BE2C (cell line): ENCODE results near the gene TSC22D4. TPM values are rescaled to one million over a fixed set of nuclear protein-coding genes. Genes with fewer than 3 reads are reported as not detected.
"Not testable (repeated sequence)": the region's sequence is repeated elsewhere in the genome, so short reads cannot be mapped to it uniquely, and the experiment has no call there.

ENCODE experiments used
- DNase-seq: peaks from one replicate; pipeline ENCODE4 v3.0.0-alpha.2; 2020
- H3K27me3 ChIP-seq: fragments of 250-450 bp; sonication (Bioruptor Pico); 2 replicates; pipeline ENCODE4 v1.5.1; 2020; ENCODE audit warnings: mild to moderate bottlenecking
- H3K36me3 ChIP-seq: fragments of 250-450 bp; sonication (Bioruptor Pico); 2 replicates; pipeline ENCODE4 v1.5.1; 2020; ENCODE audit warnings: mild to moderate bottlenecking
- H3K4me1 ChIP-seq: fragments of 250-450 bp; sonication (Bioruptor Pico); 2 replicates; pipeline ENCODE4 v1.5.1; 2020
- H3K4me3 ChIP-seq: 2 replicates; pipeline ENCODE4 v1.5.1; 2011; ENCODE audit warnings: low read depth, low read length
- H3K9me3 ChIP-seq: fragments of 250-450 bp; sonication (Bioruptor Pico); 2 replicates; pipeline ENCODE4 v1.5.1; 2020
- polyA plus RNA-seq: library from polyadenylated mRNA; unstranded; fragments of >200 nt; gene quantifications from one replicate; pipeline ENCODE4 v1.2.1, GENCODE V29; 2012; ENCODE audit warnings: low read depth, missing spikeins; ENCODE audit not compliant: insufficient read length, insufficient read depth
- TF ChIP-seq, protein P1 (sequence below): IDR thresholded peaks from 2 replicates; pipeline ENCODE4 v1.5.1; 2012; ENCODE audit warnings: mild to moderate bottlenecking, low read depth, low read length

Gene TSC22D4
- 239 TPM for polyA plus RNA-seq

DNA sequence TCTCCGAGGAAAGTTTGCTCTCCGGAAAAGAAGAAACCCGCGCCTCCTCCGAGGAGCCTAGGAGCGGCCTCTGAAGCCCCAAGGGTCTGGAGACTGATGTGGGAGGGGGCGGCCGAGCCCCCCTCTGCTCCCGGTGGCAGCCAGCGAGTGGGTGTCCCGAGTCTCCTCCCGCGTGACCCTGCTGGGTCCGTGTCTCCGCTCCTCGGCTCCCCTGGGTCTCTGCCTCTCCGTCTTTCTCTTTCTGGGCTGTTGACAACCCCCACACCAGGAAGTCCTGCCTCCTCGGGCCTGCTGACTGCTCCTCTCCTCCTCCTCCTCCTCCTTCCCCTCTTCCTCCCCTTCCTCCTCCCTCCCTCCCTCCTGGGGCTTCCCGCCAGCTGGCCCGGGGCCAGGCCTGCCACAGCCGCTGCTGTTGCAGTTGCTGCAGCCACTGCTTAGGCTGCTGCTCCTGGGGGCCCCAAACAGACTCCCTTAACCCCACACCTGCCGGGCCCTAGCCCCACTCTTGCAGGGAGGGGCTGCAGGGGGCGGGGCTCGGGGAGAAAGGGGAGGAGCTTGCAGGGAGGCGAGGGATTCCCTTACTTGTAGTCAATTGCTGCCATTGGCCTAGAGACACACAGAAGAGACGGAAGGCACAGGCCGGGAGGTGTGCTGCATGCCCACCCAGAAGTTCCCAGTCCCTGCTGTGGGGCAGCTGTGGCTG, at the start of gene TSC22D4:
Gene TSC22D4, minus strand, starts transcription at position 257 of the 703 bp plus-strand sequence. CDS start 1,176 bp downstream, outside the sequence.
- Histone ChIP-seq H3K4me1 (peaks cover 3% of the 10 kb centered on the region; the same call in 1 of the 2 replicates), H3K27me3 (no peaks in the 10 kb centered on the region), H3K9me3 (no peaks in the 10 kb centered on the region), H3K4me3 (peak within 1 kb of the TSS; percentile 91), H3K36me3 (peaks cover 9% of the 10 kb centered on the region)
- TF ChIP-seq, protein P1, sequence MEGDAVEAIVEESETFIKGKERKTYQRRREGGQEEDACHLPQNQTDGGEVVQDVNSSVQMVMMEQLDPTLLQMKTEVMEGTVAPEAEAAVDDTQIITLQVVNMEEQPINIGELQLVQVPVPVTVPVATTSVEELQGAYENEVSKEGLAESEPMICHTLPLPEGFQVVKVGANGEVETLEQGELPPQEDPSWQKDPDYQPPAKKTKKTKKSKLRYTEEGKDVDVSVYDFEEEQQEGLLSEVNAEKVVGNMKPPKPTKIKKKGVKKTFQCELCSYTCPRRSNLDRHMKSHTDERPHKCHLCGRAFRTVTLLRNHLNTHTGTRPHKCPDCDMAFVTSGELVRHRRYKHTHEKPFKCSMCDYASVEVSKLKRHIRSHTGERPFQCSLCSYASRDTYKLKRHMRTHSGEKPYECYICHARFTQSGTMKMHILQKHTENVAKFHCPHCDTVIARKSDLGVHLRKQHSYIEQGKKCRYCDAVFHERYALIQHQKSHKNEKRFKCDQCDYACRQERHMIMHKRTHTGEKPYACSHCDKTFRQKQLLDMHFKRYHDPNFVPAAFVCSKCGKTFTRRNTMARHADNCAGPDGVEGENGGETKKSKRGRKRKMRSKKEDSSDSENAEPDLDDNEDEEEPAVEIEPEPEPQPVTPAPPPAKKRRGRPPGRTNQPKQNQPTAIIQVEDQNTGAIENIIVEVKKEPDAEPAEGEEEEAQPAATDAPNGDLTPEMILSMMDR, result no peak
- peak; percentile 97 for DNase-seq

DNA sequence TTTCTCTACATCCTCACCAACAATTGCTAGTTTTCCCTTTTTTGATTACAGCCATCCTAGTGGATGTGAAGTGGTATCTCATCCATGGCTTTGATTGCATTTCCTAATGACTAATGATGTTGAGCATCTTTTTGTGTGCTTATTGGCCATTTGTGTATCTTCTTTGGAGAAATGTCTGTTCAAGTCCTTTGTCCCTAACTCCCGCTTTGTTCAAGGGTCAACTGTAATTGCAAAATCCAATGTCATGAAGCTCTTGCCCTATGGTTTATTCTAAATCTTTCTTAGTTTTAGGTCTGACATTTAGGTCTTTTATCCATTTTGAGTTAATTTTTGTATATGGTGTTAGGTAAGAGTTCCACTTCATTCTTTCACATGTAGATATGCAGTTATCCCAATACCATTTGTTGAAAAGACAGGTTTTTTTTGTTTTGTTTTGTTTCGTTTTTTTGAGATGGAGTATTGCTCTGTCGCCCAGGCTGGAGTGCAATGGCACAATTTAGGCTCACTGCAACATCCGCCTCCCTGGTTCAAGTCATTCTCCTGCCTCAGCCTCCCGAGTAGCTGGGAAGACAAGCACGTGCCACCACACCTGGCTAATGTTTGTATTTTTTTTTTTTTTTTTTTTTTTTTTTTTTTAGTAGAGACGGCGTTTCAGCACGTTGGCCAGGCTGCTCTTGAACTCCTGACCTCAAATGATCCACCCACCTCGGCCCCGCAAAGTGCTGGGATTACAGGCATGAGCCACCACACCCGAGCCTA, 49.3 kb upstream of the TSC22D4 start:
- H3K4me3 ChIP-seq, H3K27me3 ChIP-seq, H3K4me1 ChIP-seq, H3K36me3 ChIP-seq, DNase-seq, H3K9me3 ChIP-seq: not testable (repeated sequence)

DNA sequence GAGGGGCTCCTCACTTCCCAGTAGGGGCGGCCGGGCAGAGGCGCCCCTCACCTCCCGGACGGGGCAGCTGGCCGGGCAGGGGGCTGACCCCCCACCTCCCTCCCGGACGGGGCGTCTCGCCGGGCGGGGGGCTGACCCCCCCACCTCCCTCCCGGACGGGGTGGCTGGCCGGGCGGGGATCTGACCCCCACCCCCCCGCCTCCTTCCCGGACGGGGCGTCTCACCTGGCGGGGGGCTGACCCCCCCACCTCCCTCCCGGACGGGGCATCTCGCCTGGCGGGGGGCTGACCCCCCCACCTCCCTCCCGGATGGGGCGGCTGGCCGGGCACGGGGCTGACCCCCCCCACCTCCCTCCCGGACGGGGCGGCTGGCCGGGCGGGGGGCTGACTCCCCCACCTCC, 44.2 kb upstream of the TSC22D4 start:
- DNase-seq, result not testable (repeated sequence)

DNA sequence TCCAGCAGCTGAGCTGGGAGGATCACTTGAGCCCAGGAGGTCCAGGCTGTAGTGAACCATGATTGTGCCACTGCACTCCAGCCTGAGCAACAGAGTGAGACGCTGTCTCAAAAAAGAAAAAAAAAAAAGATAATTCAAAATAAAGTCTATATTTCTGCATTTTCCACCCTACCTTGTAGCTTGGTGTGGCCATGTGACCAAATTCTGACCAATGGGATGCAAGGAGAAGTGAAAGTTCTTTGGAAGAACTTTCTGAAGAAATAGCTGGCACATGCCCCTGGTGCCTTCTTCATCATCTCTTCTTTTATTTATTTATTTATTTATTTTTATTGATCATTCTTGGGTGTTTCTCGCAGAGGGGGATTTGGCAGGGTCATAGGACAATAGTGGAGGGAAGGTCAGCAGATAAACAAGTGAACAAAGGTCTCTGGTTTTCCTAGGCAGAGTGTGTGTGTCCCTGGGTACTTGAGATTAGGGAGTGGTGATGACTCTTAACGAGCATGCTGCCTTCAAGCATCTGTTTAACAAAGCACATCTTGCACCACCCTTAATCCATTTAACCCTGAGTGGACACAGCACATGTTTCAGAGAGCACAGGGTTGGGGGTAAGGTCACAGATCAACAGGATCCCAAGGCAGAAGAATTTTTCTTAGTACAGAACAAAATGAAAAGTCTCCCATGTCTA, 43.0 kb upstream of the TSC22D4 start:
- H3K9me3 ChIP-seq, H3K4me1 ChIP-seq, H3K4me3 ChIP-seq, DNase-seq, H3K27me3 ChIP-seq, H3K36me3 ChIP-seq: not testable (repeated sequence)

More for the DNA sequence above, 44.2 kb upstream of the TSC22D4 start:
- H3K27me3 ChIP-seq, H3K9me3 ChIP-seq, H3K4me1 ChIP-seq, H3K4me3 ChIP-seq, H3K36me3 ChIP-seq: not testable (repeated sequence)

DNA sequence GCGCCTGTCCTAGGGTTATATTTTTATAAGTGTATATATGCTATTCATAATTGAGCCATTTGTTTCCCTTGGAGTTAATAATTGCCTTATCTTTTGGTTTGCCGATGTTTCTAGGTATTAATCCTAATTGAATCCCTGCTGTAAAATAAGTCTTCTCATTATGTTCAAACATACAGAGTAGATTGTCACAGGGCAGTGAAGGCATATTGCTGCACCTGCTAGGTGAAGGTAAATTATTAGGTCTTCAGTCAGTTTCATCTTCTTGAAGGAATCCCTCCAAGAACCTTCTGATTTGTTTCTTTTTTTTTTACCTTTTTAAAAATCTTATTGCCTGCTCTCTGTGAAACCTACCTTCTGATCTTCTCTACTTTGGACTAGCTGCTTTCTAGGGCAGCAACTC, 42.1 kb upstream of the TSC22D4 start:
- Histone ChIP-seq H3K4me1 (no peaks in the 10 kb centered on the region), H3K9me3 (no peaks in the 10 kb centered on the region), H3K36me3 (no peaks in the 10 kb centered on the region), H3K4me3 (no peak overlapping the region), H3K27me3 (no peaks in the 10 kb centered on the region)
- DNase-seq, result no peak
- TF ChIP-seq, protein P1, result no peak

DNA sequence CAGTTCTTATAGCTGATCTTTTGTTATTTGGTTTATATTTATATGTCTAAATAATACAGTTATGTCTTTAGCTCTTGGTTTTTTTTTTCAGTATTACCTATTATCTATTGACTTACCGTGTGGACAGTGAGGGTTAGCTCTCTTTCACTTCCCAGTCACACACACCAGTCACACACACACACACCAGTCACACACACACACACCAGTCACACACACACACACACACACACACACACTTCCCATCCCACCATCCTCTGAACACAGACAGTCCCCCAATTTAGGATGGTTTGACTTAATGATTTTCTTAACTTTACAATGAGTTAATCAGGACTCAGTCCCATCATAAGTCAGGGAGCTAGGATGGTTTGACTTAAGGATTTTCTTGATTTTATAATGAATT, 41.1 kb upstream of the TSC22D4 start:
- TF ChIP-seq, protein P1, result no peak
- Histone ChIP-seq H3K36me3 (no peaks in the 10 kb centered on the region), H3K27me3 (no peaks in the 10 kb centered on the region), H3K4me3 (no peak overlapping the region), H3K4me1 (no peaks in the 10 kb centered on the region; the same call in 1 of the 2 replicates), H3K9me3 (no peaks in the 10 kb centered on the region)
- DNase-seq, result no peak

DNA sequence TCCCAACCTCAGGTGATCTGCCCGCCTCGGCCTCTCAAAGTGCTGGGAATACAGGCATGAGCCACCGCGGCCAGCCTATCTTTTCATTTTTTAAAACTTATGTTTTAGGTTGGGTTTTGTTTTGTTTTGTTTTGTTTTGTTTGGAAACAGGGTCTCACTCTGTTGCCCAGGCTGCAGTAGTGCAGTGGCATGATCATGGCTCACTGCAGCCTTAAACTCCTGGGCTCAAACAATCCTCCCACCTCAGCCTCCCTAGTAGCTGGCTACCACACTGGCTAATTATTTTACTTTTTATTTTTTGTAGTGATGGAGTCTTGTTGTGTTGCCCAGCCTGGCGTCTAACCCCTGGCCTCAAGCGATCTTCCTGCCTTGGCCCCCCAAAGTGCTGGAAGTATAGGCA, 40.6 kb upstream of the TSC22D4 start:
- no peaks in the 10 kb centered on the region for H3K27me3 ChIP-seq
- DNase-seq, result no peak
- no peaks in the 10 kb centered on the region for H3K36me3 ChIP-seq
- TF ChIP-seq, protein P1, result no peak
- no peak overlapping the region for H3K4me3 ChIP-seq
- no peaks in the 10 kb centered on the region; the same call in 1 of the 2 replicates for H3K4me1 ChIP-seq
- no peaks in the 10 kb centered on the region for H3K9me3 ChIP-seq
